RWPE2 (cell line): ENCODE measurements around the gene GFI1B.

Source experiments
- ATAC-seq: fragments of 200-7000 bp; cut with Tn5 transposase; 3 replicates; pipeline ENCODE4 v1.9.1; 2021; ENCODE audit warnings: low read depth
- DNase-seq: peaks from one replicate; pipeline ENCODE4 v3.0.0-alpha.2; 2020; ENCODE audit warnings: low spot score
- H3K27ac ChIP-seq: fragments of 450-650 bp; 2 replicates; pipeline ENCODE4 v1.5.1; 2017; ENCODE audit warnings: mild to moderate bottlenecking; ENCODE audit not compliant: poor library complexity, severe bottlenecking
- H3K27me3 ChIP-seq: fragments of 250-450 bp; sonication (Bioruptor Pico); 2 replicates; pipeline ENCODE4 v1.5.1; 2021; ENCODE audit warnings: mild to moderate bottlenecking, moderate library complexity; ENCODE audit not compliant: insufficient read depth, poor library complexity, severe bottlenecking
- H3K36me3 ChIP-seq: fragments of 250-450 bp; sonication (Bioruptor Pico); 2 replicates; pipeline ENCODE4 v1.5.1; 2020; ENCODE audit warnings: low read depth, mild to moderate bottlenecking, moderate library complexity
- H3K4me1 ChIP-seq: fragments of 250-450 bp; sonication (Bioruptor Pico); 2 replicates; pipeline ENCODE4 v1.5.1; 2021; ENCODE audit warnings: mild to moderate bottlenecking, moderate library complexity; ENCODE audit not compliant: insufficient read depth, poor library complexity, severe bottlenecking
- H3K4me3 ChIP-seq: fragments of 250-450 bp; sonication (Bioruptor Pico); 2 replicates; pipeline ENCODE4 v1.5.1; 2021; ENCODE audit warnings: mild to moderate bottlenecking, moderate library complexity; ENCODE audit not compliant: severe bottlenecking
- H3K9me3 ChIP-seq: fragments of 250-450 bp; sonication (Bioruptor Pico); 2 replicates; pipeline ENCODE4 v1.5.1; 2021; ENCODE audit warnings: mild to moderate bottlenecking, moderate library complexity; ENCODE audit not compliant: severe bottlenecking
- TF ChIP-seq, protein P1 (sequence below): fragments of 450-650 bp; IDR thresholded peaks from one replicate; pipeline ENCODE4 v1.5.1; 2017; ENCODE audit warnings: mild to moderate bottlenecking, moderate library complexity; ENCODE audit not compliant: poor library complexity, severe bottlenecking

GFI1B gene

DNA sequence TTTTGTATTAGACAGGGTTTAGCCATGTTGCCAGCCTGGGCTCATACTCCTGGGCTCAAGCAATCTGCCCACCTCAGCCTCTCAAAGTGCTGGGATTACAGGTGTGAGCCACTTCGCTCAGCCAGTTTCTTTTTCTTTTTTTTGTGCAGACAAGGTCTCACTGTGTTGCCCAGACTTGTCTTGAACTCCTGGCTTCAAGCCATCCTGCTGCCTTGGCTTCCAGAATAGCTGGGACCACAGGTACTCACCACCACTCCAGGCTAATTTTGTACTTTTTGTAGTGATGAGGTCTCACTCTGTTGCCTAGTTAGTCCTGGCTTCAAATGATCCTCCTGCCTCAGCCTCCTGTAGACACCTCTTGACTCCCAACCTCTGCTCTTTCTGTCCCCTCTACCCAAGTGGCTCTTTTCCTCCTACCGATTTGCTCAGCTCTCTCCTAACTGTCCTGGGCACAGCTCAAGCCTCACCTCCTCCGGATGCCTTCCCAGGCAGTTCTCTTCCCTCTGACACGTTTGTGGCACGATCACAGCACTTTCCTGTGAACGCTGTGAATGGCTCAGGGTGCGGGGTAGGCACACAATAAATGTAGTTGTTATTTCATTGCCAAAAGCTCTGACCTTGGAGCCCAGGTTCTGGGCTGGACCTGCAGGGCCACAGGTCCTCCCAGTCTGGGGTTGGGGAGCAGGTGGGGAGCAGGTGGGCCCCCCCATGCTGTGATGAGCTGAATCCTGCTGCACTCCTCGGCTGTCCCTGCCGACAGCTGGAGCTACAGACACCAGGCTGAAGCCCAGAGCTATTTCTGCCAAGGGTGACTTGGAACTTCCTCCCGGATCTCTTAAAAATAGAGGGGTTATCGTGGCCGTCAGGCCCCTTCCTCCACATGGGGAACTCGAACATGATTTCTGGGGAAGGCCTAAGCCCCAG is 23.9 kb downstream of the GFI1B start:
- Histone ChIP-seq H3K4me3 (no peak overlapping the region), H3K9me3 (no peaks in the 10 kb centered on the region), H3K27ac (no peak overlapping the region), H3K4me1 (peaks cover 3% of the 10 kb centered on the region), H3K27me3 (no peaks in the 10 kb centered on the region), H3K36me3 (no peaks in the 10 kb centered on the region)
- DNase-seq: no peak
- TF ChIP-seq, protein P1, sequence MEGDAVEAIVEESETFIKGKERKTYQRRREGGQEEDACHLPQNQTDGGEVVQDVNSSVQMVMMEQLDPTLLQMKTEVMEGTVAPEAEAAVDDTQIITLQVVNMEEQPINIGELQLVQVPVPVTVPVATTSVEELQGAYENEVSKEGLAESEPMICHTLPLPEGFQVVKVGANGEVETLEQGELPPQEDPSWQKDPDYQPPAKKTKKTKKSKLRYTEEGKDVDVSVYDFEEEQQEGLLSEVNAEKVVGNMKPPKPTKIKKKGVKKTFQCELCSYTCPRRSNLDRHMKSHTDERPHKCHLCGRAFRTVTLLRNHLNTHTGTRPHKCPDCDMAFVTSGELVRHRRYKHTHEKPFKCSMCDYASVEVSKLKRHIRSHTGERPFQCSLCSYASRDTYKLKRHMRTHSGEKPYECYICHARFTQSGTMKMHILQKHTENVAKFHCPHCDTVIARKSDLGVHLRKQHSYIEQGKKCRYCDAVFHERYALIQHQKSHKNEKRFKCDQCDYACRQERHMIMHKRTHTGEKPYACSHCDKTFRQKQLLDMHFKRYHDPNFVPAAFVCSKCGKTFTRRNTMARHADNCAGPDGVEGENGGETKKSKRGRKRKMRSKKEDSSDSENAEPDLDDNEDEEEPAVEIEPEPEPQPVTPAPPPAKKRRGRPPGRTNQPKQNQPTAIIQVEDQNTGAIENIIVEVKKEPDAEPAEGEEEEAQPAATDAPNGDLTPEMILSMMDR: no peak
- ATAC-seq: peak; percentile 53

DNA sequence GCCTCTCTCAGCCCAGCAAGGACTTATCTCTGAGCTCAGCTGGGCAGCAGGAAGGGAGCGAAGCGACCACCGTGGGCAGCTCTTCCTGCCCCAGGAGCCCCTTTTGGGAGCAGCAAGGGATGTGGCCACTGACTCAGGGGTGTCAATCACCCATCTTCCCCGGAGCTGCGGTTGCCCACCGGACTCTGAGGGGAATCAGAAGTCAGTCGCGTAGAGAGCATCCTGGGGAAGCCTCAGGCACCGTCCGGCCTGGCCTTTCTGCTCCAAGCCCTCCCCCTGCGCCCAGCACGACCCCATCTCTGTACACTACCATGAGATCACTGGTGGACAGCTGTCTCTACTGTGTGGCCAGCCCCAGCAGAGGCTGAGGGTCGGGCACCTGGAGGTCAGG is 24.6 kb downstream of the GFI1B start:
- DNase-seq (no peak), ATAC-seq (no peak)
- no peak overlapping the region for H3K27ac ChIP-seq
- H3K27me3 ChIP-seq: no peaks in the 10 kb centered on the region
- TF ChIP-seq, protein P1: no peak
- H3K4me3 ChIP-seq: no peak overlapping the region
- H3K4me1 ChIP-seq: peaks cover 3% of the 10 kb centered on the region
- no peaks in the 10 kb centered on the region for H3K36me3 ChIP-seq
- H3K9me3 ChIP-seq: no peaks in the 10 kb centered on the region

DNA sequence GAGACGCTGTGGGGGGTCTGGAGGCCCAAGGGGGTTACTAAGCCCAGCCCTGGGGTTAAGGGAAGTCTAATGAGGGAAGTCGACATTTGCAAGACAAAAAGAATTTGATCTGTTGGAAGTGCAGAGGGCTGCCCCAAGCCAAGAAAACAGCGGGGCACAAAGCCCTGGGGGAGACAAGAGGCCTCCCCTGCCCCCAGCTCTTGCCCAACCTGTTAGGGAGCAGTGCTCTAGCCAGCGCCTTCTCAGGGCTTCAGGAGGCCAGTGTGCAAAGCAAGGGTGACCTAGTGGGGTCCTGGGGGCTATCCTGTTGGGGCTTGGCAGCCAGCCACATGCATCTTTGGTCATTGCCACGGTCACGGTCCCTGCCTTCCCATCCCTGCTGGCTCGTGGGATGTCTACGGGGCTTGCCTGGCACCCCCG is 25.2 kb downstream of the GFI1B start:
- H3K36me3 ChIP-seq: no peaks in the 10 kb centered on the region
- no peak overlapping the region for H3K4me3 ChIP-seq
- H3K27me3 ChIP-seq: no peaks in the 10 kb centered on the region
- H3K4me1 ChIP-seq: peaks cover 3% of the 10 kb centered on the region
- TF ChIP-seq, protein P1: no peak
- ATAC-seq (no peak), DNase-seq (no peak)
- no peaks in the 10 kb centered on the region for H3K9me3 ChIP-seq
- no peak overlapping the region for H3K27ac ChIP-seq

DNA sequence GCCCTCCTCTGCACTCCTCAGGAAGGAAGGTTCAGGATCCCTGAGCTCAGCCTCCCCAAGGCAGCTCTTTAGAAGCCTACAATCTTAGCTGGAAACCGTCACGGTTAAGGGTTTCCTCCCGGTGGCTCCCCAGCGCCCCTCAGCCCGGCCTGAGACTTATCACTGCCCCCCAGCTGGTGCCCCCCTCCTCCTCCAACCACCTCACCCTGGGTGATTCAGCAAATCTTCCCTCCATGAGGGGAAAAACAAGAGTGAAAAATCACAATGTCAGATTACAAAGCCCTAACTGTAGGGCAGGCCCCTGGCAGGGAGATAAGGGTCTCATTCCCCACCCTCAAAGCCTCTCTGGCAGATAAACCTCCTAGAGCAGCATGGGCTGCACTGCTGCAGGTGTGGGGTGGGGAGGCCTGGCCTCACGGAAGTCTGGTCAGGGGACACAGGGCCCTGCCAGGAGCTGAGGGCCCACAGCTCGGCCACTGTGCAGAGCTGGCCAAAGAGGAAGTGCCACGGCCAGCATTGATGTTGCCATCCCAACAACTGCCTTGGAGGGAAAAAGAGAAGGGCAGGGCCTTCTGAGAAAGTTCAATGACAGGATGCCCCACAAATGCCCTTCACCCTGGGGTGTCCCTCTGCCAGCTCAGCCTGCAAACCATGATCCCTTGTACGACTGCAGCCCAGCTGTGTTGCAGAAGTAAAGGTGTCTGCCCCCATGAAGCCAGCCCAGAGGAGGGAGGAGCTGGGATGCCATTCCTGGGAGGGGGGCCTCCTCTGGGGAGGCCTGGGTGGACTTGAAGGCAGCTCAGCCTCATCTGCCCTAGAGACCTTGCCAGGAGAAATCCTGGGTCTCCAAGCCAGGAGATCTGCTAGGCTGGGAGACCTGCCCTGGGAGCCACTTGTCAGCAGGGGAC is 25.9 kb downstream of the GFI1B start:
- H3K27ac ChIP-seq: no peak overlapping the region
- H3K9me3 ChIP-seq: no peaks in the 10 kb centered on the region
- TF ChIP-seq, protein P1: no peak
- ATAC-seq (no peak), DNase-seq (no peak)
- H3K36me3 ChIP-seq: no peaks in the 10 kb centered on the region
- peaks cover 3% of the 10 kb centered on the region for H3K4me1 ChIP-seq
- H3K4me3 ChIP-seq: no peak overlapping the region
- no peaks in the 10 kb centered on the region for H3K27me3 ChIP-seq
